ENCODE results near the gene GPR150.

GPR150 gene

GRCh38 chr5:95620030-95620869 lies at the start of gene GPR150:
TSS of gene GPR150 (plus strand) at chr5:95620087. CDS start at chr5:95620276, 189 bp downstream.
- peak; percentile 59 for DNase-seq

GRCh38 chr5:95572016-95572415 lies 47.9 kb upstream of the GPR150 start:
- DNase-seq = no peak

GRCh38 chr5:95581576-95581975 lies 38.3 kb upstream of the GPR150 start:
- no peak for DNase-seq

GRCh38 chr5:95583992-95584391 lies 35.9 kb upstream of the GPR150 start:
- DNase-seq = no peak

- no peak for DNase-seq
Measured at GRCh38 chr5:95590880-95591279, 29.0 kb upstream of the GPR150 start.

- no peak for DNase-seq
Measured at GRCh38 chr5:95591490-95591901, 28.4 kb upstream of the GPR150 start.

DNA sequence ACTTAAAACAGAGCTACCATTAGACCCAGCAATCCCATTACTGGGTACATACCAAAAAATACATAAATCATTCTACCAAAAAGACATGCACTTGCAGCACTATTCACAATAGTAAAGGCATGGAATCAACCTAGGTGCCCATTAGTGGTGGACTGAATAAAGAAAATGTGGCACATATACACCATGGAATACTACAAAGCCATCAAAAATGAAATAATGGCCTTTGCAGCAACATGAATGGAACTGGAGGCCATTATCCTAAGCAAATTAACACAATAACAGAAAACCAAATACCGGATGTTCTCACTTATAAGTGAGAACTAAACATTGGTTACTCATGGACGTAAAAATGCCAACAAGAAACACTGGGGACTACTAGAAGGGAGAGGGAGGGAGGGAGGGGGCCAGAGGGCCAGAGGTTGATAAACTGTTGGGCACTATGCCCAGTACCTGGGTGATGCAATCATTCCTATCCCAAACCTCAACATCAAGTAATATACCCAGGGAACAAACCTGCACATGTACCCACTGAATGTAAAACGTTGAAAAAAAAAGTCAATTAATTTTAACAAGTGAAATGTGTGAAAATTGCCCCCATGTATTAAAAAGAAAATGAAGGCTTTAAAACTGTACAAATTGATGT lies 24.5 kb upstream of the GPR150 start:
- DNase-seq = no peak

GRCh38 chr5:95599252-95599651 lies 20.6 kb upstream of the GPR150 start:
- DNase-seq = no peak

DNA sequence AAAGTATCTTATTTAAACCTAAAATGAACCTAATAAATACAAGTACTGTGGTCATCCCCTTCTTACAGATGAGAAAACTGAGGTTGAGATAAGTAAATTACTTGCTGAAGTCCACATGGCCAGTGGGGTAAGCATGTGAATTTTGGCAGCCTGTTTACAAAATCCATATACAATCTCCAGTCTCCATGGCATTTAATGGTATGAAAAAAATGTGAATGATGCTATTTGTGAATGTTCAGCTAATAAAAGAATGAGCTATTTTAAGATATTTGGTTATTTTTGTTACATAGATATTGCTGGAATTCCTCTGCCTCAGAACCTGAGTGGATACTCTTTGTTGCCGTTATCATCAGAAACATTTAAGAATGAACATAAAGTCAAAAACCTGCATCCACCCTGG lies 19.3 kb upstream of the GPR150 start:
- DNase-seq = no peak

GRCh38 chr5:95605786-95606185 lies 14.1 kb upstream of the GPR150 start:
- DNase-seq = no peak

DNA sequence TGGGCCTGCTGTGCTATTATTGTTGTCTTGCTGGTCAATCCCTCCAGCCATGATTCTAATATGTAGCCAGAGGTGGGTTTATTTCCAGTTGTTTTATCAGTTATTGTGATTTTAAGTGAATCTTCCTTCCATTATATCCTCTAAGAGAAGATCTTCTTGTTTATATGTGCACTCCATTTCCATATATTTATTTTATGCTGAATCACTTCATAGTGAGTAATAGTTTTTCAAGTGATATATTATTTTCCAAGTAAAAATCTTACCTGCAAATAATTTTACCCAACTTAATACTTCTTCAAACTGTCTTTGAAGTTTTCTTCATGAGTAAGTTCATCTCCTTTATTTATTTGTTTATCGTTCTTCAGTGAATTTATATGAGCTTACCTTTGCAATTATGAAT lies 13.5 kb upstream of the GPR150 start:
- DNase-seq = no peak

GRCh38 chr5:95609711-95610110 lies 10.2 kb upstream of the GPR150 start:
- no peak for DNase-seq

DNA sequence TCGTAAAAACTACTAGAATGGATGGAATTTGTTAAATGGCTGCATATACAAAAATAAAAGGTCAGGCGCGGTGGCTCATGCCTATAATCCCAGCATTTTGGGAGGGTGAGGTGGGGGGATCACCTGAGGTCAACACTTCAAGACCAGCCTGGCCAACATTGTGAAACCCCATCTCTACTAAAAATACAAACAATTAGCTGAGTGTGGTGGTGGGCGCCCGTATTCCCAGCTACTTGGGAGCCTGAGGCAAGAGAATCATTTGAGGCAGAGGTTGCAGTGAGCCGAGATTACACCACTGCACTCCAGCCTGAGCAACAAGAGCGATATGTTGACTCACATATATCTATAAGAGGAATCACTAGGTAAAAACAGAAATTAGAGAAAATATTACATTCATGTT lies 9.3 kb upstream of the GPR150 start:
- DNase-seq = no peak

DNA sequence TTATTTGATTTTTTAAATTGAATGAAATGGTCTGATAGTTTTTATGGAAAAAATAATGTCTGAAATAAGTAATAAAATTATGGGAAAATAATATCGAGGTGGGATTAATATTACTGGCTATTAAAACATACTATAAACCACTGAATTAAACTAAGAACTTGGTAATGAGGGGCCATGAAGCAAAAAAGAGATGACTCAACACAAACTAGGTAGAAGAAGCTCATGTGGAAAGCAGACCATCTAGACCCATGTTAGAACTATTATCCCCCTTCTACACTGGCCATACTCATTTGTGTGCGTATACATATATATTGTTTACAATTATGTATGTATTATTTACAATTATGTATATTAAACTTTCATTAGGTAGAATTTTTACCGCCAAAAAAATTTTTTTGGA lies 8.5 kb upstream of the GPR150 start:
- DNase-seq = no peak

DNA sequence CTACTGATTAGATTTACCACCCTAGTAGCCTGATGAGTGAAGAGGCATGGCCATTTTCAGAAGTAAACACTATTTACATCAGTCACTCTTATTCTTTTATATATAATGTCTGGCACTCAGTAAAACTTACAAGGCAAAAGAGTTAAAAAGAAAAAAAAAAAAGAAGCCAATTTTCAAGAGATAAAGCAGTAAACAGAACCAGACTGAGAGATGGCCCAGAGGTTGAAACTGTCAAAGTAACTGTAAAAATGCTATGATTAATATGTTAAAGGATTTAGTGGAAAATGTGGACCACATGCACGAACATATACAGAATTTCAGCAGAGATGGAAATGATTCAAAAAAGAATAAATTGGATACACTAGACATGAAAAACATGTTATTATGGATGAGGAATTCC lies 6.4 kb upstream of the GPR150 start:
- DNase-seq = no peak

DNA sequence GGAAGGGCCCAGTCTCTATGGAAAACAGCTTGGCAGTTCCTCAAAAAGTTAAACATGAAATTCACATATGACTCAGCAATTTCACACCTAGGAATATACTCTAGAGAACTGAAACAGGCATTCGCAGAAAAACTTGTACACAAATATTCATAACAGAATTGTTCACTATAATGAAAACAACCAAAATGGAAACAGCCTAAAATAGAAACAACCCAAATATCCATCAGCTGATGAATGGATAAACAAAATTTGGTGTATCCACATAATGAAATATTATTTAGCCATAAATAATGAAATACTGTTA lies 4.8 kb upstream of the GPR150 start:
- DNase-seq = no peak

DNA sequence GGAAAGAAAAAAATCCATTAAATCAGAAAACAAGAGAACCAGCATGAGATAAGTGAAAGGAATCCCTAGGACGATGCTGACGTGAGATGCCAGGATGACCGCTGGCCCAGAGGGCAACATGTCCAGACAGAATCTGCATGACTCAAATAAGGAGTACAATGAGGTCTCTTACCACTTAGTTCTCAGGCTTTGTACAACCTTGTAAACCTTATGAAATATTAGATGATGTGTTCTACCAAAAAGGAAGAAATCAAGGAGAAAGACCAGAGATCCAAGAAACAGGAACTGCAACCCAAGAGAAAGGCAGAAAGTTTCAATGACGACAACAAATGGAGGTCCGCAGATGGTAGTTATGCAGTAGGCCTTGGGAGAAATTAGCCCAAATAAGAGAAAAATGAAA lies 2.8 kb upstream of the GPR150 start:
- DNase-seq = no peak

- no peak for DNase-seq
Measured at GRCh38 chr5:95619096-95619495, 791 bp upstream of the GPR150 start.

DNA sequence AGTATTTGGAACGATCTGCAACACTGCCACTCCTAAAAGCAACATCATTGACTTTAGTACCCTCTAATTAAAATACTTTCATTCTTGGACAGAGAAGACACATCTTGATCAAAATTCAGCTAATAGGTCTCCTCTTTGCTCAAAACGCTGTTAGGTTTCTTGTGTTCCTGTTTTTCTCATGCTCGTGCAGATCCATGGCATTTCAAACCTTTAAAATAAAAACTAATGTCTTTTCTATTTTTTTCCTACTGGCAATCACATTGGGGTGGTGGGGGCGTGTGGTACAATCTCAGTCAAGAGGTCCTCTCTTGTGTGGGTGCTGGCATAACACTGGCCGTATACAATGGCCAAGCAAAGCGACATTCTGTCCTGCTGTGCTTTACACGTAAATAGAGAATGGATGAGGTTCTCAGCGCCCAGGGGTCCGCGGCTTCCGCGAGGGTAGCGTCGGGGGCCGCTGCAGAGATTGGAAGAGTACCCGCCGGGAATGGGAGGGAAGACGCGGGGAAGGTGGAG lies 315 bp upstream of the GPR150 start:
- no peak for DNase-seq

DNA sequence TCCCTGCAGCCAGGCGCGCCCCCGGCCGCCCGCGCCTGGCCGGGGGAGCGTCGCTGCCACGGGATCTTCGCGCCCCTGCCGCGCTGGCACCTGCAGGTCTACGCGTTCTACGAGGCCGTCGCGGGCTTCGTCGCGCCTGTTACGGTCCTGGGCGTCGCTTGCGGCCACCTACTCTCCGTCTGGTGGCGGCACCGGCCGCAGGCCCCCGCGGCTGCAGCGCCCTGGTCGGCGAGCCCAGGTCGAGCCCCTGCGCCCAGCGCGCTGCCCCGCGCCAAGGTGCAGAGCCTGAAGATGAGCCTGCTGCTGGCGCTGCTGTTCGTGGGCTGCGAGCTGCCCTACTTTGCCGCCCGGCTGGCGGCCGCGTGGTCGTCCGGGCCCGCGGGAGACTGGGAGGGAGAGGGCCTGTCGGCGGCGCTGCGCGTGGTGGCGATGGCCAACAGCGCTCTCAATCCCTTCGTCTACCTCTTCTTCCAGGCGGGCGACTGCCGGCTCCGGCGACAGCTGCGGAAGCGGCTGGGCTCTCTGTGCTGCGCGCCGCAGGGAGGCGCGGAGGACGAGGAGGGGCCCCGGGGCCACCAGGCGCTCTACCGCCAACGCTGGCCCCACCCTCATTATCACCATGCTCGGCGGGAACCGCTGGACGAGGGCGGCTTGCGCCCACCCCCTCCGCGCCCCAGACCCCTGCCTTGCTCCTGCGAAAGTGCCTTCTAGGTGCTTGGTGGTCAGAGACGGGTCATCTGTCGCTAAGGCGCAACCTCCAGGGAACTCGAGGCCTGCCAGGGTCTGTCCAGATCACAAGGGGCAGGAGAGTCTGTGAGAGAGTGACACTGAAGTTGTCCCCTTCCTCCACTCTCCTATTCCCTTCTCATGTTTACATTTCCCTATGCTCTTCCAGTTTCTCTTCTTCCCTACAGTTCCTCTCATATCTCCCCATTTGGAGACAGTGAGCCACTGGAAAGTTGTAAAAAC lies 1.3 kb downstream of the GPR150 start:
- peak; percentile 7 for DNase-seq

- peak; percentile 8 for DNase-seq
Measured at GRCh38 chr5:95621839-95622629, 2.1 kb downstream of the GPR150 start.

DNA sequence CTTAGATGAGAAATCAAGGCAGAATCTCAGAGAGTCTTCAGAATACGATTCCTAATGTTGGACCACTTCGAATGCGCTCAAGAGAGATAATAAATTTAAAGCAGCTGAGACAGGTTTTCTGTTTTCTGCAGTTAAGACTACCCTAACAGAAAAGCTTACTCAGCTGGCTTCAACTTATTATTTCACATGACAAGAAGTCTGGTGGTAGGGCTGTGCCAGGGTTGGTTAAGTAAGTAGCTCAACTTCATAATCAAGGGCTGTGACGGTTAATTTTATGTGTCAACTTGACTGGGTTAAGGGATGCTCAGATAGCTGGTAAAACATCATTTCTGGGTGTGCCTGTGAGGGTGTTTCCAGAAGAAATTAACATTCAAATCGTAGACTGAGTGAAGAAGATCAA lies 3.8 kb downstream of the GPR150 start:
- no peak for DNase-seq

All from CD4-positive, alpha-beta T cell treated with Interferon gamma for 1 hour (primary cell).